GM12878 (cell line): ENCODE measurements around the gene FFAR1.

Source experiments
- CREB1 ChIP-seq: IDR thresholded peaks from 2 replicates; pipeline ENCODE4 v1.6.1; 2012; ENCODE audit warnings: low read depth, mild to moderate bottlenecking, inconsistent platforms
- JUND ChIP-seq: IDR thresholded peaks from 2 replicates; pipeline ENCODE4 v1.6.1; 2012; ENCODE audit warnings: low read depth, mild to moderate bottlenecking, low read length, improper control_type of control experiment, moderate library complexity
- POLR2A ChIP-seq: IDR thresholded peaks from 2 replicates; pipeline ENCODE4 v1.6.1; 2011; ENCODE audit warnings: low read depth, mild to moderate bottlenecking, low read length
- RAD21 ChIP-seq: IDR thresholded peaks from 2 replicates; pipeline ENCODE4 v1.6.1; 2011; ENCODE audit warnings: mild to moderate bottlenecking, low read depth, low read length, moderate library complexity; ENCODE audit not compliant: insufficient read depth
- TF ChIP-seq, protein P1 (sequence below), 3 experiments: IDR thresholded peaks in 2 of 3; conservative IDR thresholded peaks in 1 of 3; 2 replicates each; pipeline ENCODE4 v1.5.1; 2011; ENCODE audit warnings: low read depth in 3 of 3, low read length in 3 of 3, mild to moderate bottlenecking in 3 of 3, control low read depth in 2 of 3, moderate library complexity in 2 of 3, inconsistent platforms in 1 of 3, mixed read lengths in 1 of 3; ENCODE audit not compliant: control insufficient read depth in 2 of 3, insufficient read depth in 1 of 3; ENCODE audit errors: extremely low read depth in 1 of 3

DNA sequence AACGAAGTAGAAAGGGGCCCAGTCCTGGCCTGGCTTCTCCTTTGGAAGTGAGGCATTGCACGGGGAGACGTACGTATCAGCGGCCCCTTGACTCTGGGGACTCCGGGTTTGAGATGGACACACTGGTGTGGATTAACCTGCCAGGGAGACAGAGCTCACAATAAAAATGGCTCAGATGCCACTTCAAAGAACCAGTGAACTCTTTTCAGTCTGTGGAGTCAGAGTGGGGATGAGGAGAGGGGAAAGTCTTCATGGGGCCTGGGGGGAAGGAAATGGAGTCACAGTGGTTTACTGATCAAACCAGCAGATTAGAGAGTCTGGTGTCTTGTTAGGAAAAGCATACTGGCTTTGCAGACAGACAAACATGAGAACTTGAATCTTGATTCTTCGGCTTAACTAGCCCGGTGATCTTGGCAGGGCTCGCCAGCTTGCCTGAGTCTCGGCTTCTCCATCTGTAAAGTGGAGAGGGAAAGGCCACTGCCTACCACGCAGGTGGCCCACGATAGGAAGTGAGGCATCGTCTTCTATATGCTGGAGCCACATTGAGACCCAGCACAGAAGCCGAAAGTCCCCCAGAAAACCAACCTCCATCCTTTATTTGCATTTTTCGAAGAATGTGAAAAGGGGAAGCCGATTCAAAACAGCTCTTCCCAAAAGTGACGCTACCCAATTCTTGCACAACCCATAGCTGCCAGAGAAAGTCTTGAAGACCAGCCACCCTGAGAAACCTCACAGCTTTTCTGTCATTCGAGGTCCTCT, at the start of gene FFAR1:
- TF ChIP-seq, protein P1, sequence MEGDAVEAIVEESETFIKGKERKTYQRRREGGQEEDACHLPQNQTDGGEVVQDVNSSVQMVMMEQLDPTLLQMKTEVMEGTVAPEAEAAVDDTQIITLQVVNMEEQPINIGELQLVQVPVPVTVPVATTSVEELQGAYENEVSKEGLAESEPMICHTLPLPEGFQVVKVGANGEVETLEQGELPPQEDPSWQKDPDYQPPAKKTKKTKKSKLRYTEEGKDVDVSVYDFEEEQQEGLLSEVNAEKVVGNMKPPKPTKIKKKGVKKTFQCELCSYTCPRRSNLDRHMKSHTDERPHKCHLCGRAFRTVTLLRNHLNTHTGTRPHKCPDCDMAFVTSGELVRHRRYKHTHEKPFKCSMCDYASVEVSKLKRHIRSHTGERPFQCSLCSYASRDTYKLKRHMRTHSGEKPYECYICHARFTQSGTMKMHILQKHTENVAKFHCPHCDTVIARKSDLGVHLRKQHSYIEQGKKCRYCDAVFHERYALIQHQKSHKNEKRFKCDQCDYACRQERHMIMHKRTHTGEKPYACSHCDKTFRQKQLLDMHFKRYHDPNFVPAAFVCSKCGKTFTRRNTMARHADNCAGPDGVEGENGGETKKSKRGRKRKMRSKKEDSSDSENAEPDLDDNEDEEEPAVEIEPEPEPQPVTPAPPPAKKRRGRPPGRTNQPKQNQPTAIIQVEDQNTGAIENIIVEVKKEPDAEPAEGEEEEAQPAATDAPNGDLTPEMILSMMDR (IDR thresholded peaks at IDR 0.05 in 2 of 3, conservative IDR thresholded peaks at IDR 0.05 in 1 of 3; ENCODE audit: control insufficient read depth in 2 of 3, extremely low read depth in 1 of 3, insufficient read depth in 1 of 3, low read depth in 3 of 3, low read length in 3 of 3), result no peak
- TF ChIP-seq POLR2A (peak; percentile 72), RAD21 (no peak), JUND (no peak), CREB1 (peak; percentile 20; the same call in 1 of the 2 replicates)
